Left forelimb (tissue), 1 donor: Measurements from ENCODE around the gene EVI2A.
"Not testable (repeated sequence)": the region's sequence is repeated elsewhere in the genome, so short reads cannot be mapped to it uniquely, and the experiment has no call there.

Experiments used
- DNase-seq: peaks from one replicate; pipeline ENCODE4 v3.0.0-alpha.2; 2018; ENCODE audit warnings: low spot score

Gene EVI2A, protein sequence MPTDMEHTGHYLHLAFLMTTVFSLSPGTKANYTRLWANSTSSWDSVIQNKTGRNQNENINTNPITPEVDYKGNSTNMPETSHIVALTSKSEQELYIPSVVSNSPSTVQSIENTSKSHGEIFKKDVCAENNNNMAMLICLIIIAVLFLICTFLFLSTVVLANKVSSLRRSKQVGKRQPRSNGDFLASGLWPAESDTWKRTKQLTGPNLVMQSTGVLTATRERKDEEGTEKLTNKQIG

DNA sequence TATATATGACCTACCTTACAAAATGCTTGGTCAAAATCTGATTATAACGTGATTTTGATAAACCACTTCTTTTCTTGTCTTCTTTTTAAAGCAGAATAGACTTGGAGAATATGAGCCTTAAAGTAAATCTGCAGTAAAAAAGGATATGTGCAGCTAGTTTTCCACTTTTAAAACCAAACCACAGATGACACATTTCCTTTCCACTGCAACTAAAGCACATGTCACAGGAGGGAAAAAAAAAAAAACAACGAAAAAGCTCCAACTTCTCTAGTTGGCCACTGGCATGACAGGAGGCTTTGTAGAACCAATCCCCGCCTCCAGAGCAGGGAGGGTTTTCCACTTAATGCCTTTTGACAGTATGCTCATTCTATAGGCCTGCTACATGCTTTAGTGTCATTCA, at the start of gene EVI2A:
TSS of gene EVI2A (minus strand) at position 142 of the 400 bp plus-strand sequence. CDS start 2,609 bp downstream, outside the sequence.
- no peak for DNase-seq

DNA sequence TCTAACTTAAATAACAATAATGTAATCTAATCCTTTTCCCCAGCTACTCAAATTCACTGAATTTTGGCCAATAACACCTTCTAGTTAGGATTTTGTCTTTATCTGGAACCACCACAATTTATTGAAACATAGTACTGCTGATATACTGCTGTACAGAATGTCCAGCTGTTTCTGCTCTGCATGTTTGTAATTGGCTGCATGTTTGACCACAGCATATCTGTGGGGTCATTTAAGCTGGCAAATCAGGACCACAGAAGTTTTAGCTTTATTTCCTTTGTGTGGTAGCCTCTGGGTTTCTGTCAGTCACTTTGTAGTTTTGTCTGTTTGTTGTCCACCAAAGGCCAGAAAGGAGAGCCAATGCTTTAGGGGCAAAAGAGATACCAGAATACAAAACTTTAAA, 47.8 kb upstream of the EVI2A start:
- no peak for DNase-seq

DNA sequence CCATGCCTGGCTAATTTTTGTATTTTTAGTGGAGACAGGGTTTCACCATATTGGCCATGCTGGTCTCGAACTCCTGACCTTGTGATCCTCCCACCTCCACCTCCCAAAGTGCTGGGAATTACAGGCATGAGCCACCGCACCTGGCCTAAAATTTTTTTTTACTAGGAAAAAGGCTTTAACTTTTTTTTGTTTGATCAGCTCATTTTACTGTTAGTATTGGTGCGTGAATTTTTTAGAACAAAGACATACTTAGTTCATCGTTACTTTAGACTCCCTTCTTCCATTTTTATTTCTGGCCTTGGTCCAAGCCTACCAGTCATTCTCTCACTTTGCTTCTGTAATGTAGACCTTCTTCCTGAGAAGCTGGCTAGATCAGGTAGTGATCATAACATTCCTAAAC, 44.7 kb upstream of the EVI2A start:
- DNase-seq = no peak

DNA sequence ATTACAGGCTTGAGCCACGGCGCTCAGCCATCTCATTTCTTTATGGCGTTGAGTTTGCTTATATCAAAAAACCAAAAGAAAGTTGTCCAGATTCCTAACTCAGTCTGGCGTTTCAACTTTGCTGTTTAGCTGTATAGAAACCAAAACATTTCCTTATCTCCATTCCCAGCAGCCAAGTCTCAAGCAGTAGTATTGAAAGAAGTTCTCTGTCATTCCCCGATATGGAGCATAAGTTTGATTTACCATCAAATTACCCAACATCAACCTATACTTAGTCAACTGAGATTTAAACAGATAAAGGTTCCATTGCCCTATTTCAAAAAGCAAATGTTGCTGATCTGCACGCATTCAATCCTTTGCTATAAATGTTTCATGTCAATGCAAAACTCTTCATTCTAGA, 42.6 kb upstream of the EVI2A start:
- no peak for DNase-seq

DNA sequence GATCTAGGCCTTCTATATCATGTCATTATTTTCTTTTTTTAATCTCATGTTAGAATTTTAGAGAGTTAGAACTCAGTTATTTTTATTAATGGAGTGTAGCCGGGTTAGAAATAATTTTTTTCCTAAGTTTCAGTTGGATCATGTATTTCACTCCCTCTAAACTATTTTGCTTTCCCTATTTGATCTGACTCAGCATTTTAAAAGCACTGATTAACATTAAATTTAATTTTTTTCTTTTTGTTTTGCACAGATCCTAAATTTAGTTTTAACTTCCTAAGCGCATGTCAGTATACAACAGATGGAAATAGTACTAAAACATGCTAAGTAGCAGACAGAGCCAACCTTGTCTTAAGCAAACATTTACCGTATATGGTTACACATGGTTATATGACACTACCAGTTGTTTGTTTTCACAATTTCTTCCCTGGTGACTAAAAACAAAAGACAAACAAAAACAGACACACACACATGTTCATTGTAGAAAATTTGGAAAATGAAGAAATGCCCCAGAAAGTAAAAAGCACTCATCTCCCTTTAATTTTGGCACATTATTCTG, 36.5 kb upstream of the EVI2A start:
- DNase-seq = no peak

DNA sequence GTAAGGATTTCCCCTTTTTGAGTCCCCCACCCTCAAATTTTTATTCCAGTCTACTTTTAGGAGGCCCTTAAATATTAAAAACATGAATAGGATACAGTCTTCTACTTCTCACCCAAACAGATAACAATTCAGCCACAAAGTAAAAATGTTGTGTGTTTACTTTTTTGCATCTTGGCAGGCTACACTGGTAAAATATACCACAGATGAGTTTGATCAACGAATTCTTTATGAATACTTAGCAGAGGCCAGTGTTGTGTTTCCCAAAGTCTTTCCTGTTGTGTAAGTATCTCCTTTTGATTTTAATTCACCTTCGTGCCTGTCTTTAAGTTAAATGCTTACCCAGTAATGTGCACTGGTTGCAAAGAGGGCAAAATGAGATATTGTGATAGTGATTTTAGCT, 35.7 kb upstream of the EVI2A start:
- no peak for DNase-seq

DNA sequence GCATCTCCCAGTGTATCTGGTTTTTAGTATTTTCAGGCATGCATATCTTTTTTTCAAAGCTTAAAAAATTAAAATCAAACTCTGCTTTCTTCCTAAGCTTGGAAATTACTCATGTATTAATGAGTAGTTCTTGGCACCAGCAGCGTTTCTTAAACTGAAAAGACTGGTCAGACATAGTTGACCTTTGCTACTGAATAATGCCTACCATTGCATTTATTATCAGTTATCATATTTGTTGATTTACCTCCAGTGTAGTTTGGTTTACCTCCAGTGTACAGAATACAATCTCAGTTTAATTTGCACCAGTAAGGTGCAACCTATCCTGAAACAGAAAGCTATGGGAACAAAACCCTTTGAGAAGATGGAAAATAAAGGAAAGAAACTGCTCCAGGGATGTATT, 34.5 kb upstream of the EVI2A start:
- DNase-seq = no peak

DNA sequence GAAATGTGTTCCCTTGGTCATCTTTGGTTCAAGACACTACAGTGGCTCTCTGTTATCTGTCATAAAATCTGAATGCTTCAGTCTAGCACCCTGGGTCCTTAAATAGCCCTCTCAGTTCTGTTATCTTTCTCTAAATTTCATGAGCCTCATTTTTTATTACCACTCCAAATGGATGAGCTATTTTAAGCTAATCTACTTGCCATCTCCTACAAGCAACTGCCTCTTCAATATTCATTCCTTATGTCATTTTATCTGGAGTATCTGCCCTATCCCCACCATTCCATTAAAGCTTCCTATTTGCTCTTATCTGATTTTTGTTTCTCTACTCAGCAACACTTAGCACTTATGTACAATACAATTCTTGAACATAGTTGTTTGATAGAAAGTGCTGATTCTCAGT, 28.0 kb upstream of the EVI2A start:
- DNase-seq = no peak

DNA sequence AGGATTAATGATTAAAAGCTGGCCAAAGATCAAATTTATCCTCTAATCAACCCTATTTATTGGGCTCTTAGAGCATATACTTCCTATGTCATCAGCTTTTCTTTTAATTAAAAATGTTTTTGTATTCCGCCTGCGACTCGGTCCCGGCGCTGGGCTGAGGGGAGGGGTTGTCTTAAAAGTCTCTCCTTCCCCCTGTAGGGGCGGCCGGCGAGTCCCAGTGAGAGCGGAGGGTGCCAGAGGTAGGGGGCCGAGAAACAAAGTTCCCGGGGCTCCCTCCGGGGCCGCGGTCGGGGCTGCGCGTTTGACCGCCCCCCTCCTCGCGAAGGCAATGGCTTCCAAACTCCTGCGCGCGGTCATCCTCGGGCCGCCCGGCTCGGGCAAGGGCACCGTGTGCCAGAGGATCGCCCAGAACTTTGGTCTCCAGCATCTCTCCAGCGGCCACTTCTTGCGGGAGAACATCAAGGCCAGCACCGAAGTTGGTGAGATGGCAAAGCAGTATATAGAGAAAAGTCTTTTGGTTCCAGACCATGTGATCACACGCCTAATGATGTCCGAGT, 23.8 kb upstream of the EVI2A start:
- not testable (repeated sequence) for DNase-seq

DNA sequence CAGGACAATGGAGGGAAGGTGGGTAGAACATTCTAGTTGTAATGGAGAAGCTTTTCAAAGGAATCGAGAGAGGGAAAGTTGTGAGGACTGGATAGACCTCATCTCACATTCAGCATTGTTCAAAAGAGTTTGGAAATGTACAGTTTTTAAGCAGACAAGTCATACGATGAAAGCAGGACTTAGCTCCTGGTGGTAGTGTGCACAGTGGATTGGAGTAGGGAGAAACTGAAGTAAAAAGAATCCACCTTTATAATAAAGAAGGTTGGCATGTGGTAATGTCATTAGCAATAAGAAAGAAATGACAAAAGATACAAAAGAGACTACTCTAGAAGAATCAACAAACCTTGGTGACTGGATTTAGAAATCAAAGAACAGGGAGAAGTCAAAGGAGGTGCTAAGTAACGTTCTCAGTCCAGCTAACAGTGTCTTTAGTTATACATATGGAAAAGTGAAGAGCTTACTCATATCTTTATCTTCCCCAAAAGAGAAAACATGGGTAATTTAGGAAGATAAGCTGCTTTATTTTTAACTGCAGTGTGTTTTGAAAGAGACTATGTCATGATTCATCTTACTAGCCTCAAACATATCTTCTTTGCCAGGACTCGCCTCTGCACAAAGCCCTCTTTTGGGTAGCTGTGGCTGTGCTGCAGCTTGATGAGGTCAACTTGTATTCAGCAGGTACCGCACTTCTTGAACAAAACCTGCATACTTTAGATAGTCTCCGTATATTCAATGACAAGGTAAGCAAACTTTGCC, 18.7 kb upstream of the EVI2A start:
- no peak for DNase-seq

DNA sequence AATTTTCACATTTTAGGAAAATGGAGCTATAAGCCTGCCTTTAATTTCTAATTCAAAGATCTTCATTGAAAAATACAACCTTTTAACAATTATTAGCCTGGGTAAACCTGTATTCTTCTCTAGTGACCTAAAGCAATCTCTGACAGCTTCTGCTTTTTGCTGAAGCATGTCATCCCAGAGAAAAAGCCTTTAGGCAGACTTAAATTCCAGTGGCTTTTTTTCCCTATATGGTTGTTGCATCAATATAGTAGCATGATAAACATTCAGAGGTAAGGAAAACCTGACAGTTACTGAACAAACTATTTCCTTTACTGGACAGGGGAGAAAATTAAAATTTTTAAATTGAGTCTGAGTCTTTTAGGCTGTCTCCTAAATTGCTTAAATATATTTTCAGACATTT, 7.8 kb upstream of the EVI2A start:
- DNase-seq = no peak

DNA sequence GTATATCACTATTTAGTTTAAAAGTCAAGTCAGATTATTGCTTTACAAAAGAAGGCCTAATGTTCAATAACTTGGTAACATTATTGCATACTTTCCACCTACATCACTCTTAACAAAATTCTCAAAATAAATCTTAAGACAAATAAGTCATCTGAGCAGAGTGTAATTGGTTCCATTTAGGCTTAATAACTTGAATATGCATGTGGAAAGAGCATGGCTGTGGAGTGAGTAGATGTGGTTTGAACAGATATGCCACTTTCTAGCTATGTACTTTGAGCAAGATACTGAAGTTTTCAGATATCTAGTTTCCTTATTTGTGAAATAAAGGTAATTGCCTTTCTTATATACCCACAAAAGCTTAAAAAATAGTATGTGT, 6.7 kb upstream of the EVI2A start:
- no peak for DNase-seq

DNA sequence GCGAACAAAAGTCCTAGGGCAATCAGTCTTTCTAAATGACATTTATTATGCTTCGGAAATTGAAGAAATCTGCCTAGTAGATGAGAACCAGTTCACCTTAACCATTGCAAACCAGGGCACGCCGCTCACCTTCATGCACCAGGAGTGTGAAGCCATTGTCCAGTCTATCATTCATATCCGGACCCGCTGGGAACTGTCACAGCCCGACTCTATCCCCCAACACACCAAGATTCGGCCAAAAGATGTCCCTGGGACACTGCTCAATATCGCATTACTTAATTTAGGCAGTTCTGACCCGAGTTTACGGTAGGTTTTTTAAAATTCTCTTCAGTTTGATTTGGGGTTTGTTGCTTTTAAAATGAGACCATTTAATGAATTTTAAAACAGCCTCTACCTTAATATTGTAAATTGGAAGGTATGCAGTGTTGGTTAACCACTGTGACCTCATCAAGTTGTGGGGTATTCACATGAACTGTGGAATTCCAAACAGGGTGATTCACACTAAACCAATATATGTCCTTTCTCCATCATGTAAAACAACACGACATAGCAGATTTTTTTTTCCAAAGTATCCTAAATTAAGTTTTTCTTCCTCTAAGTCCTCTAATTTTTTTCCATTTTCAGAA, 6.2 kb upstream of the EVI2A start:
- no peak for DNase-seq

DNA sequence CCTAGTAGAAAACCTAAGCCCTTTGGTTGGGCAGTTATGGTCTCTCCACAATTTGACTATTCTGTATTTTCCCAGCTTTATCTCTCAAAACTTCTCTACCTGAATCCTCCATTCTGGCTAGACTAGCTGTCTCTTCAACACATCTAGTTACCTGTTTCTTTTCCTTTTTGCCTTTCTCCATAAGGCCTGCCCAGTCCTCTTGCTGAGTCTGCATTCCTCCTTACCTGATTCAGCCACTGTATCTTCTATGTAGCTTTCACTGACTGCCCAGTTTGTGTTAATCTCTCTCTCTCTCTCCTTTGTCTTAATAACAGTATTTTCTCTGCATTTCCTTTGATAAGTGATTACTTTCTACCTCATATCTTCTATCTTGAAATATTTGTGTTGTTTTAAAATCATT, 2.1 kb upstream of the EVI2A start:
- no peak for DNase-seq

DNA sequence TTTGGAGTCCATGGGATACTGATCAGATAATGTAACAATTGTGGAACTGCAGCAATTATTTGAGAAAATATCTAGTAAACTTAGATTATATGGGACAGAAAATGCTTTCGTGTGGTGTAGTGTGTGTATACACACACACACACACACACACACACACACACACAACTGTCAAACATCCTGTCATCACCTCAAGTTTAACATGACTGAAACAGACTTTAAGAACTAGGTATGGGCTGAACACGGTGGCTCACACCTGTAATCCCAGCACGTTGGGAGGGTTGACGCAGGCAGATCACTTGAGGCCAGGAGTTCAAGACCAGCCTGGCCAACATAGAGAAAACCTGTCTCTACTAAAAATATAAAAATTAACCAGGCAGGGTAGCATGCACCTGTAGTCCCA, 544 bp upstream of the EVI2A start:
- DNase-seq = no peak

DNA sequence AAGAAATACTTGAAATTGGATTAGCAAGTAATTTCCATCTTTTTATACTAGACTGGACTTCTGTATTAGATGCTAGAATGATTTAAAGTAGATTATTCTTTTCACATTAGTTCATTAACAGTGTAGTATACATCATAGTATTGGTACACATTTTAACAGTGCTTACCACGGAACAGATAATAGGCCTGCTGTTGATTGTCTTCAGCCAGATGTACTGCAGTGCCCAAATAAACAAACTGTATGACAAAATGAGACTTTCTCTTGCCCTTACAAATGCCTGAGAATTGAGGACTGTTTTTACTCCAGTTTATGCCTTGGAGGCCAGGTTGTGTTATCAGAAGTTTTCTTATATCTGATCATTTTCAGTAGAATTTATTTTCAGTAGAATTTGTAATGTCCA, 631 bp downstream of the EVI2A start:
- no peak for DNase-seq

DNA sequence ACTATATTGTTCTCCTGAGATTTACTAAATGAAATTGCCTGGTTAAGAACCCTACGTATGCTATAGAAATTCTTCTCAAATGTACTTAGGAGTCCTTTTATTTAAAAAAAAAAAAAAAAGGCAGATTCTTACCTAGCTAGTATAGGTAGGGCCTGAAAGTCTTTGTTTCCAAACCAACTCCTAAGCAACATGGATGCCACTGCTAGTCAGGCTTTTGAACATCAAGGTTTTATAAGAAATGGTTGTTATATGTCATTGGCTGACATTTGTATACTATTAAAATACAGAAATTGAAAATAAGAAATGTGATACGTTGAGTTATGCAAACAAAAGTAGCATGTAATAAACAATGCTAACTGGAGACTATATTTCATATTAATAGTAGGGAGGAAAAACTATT, 1.2 kb downstream of the EVI2A start:
- no peak for DNase-seq

DNA sequence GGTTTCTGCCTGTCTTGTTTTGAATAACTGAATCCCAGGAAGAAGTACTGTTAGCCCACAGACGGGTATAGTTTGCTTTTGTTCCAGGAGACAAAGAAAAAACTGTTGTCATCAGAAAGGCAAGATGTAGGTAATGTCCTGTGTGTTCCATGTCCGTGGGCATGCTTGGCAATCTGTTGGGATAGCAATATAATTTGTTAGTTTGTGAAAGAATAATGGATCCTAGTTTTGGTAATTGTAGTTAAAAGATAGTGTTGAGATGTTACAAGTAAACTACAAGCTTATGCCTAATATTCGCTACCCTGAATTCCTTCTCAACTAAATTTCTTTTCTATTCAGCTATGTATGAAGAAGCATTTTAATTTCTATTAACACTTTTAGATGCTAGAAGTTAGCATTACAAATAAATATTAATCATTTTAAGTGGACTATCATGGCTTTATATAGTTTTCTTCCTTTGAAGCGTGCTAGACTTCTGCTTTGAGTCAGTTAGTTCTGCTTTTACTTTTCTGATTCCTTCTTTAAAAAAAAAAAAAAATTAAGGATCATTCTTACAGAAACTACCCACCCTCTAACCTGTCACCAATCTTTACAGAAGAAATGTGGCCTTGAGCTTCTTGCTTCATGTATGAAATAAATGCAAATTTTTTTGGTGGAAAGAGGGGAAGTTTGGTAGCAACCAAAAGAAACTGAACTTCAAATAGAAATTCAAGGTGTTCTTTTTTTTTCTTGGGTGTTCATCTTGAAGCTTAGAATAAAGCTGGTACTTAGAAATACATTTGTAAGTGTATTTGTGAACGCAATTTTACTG, 2.4 kb downstream of the EVI2A start:
- DNase-seq = no peak

DNA sequence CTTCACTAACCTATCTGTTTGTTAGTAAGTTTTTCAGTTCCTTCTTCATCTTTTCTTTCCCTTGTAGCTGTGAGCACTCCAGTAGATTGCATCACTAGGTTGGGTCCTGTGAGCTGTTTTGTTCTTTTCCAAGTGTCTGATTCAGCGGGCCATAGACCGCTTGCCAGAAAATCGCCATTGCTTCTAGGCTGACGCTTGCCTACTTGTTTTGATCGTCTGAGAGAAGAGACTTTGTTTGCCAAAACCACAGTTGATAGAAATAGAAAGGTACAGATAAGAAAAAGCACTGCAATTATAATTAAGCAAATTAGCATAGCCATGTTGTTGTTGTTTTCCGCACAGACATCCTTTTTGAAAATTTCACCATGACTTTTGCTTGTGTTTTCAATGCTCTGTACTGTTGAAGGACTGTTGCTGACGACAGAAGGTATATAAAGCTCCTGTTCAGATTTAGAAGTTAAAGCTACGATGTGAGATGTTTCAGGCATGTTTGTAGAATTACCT, 3.1 kb downstream of the EVI2A start:
- DNase-seq = no peak

DNA sequence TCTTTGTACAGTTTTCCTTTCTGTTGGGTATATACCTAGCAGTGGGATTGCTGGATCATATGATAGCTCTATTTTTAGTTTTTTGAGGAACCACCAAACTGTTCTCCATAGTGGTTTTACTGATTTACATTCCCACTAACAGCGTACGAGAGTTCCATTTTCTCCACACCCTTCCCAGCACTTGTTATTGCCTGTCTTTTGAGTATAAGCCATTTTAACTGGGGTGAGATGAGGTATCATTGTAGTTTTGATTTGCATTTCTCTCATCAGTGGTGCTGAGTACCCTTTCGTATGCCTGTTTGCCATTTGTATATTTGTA, 6.7 kb downstream of the EVI2A start:
- no peak for DNase-seq

DNA sequence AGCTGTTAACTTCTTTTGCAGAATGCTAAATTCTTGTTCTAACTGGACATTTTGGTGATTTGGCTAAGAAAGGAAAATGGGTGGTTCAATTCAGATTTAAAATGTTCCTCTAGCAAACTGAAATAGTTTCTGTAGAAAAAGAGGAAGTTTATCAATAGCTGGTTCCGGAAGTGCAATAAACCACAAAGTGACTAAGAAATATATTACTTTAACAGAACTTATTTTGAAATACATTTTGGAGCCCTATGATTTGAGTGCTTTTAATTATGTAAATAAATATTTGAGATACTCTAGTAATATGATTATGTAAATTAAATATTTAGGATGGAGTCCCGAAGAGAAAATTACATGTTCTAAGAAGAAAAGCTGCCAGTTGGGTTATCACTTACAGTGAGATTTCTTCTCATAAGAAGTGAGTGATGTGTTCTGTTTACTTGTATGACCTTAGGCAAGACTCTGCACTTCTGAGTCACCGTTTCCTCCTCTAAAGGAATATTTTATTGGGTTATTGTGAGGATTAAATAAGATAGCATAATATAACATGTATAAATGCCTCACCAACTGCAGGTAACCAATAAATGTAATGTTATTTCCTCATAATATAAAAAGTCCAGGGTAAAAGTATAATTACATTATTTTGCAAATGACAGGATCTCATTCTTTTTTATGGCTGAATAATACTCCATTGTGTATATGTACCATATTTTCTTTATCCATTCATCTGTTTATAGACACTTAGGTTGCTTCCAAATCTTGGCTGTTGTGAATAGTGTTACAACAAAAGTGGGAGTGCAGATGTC, 7.2 kb downstream of the EVI2A start, which contains the start of gene EVI2B:
TSS of gene EVI2B (minus strand) at position 73 of the 800 bp plus-strand sequence. CDS start 8,445 bp downstream, outside the sequence.
- DNase-seq = no peak
